ENCODE measurements around the gene CTNNBIP1.

DNA sequence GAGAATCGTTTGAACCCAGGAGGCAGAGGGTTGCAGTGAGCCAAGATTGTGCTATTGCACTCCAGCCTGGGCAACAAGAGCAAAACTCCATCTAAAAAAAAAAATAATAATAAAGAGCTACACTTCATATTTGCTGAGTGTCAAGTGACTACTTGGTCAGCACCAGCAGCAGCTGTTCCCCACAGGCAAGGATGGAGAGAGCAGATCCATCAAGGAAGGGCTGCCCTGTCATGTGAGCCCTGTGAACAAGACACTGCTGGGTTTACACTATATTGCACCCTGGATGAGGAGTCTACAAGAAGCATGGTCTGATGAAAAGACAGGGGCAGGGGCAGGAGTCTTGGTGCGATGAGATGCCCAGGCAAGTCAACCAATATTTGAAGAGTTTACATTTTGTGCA lies 3.6 kb downstream of the CTNNBIP1 start:
- TF ChIP-seq, protein P1, sequence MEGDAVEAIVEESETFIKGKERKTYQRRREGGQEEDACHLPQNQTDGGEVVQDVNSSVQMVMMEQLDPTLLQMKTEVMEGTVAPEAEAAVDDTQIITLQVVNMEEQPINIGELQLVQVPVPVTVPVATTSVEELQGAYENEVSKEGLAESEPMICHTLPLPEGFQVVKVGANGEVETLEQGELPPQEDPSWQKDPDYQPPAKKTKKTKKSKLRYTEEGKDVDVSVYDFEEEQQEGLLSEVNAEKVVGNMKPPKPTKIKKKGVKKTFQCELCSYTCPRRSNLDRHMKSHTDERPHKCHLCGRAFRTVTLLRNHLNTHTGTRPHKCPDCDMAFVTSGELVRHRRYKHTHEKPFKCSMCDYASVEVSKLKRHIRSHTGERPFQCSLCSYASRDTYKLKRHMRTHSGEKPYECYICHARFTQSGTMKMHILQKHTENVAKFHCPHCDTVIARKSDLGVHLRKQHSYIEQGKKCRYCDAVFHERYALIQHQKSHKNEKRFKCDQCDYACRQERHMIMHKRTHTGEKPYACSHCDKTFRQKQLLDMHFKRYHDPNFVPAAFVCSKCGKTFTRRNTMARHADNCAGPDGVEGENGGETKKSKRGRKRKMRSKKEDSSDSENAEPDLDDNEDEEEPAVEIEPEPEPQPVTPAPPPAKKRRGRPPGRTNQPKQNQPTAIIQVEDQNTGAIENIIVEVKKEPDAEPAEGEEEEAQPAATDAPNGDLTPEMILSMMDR (IDR thresholded peaks at IDR 0.05), result no peak
- TF ChIP-seq SIN3A (IDR thresholded peaks at IDR 0.05; ENCODE audit: borderline replicate concordance, low read depth, low read length) (no peak), YY1 (IDR thresholded peaks at IDR 0.05; ENCODE audit: low read depth) (no peak), RAD21 (IDR thresholded peaks at IDR 0.05; ENCODE audit: low read length) (no peak), EZH2phosphoT487 (IDR thresholded peaks at IDR 0.05; ENCODE audit: borderline replicate concordance, low read depth) (no peak), MXI1 (IDR thresholded peaks at IDR 0.05; ENCODE audit: low read depth, low read length) (no peak), GATA2 (CRISPR knock-in tag; IDR thresholded peaks at IDR 0.05) (no peak)
- TF ChIP-seq, protein P2, sequence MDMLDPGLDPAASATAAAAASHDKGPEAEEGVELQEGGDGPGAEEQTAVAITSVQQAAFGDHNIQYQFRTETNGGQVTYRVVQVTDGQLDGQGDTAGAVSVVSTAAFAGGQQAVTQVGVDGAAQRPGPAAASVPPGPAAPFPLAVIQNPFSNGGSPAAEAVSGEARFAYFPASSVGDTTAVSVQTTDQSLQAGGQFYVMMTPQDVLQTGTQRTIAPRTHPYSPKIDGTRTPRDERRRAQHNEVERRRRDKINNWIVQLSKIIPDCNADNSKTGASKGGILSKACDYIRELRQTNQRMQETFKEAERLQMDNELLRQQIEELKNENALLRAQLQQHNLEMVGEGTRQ (IDR thresholded peaks at IDR 0.05; ENCODE audit: borderline replicate concordance, low read depth, low read length), result no peak

Data from SK-N-SH (cell line).